HUES64 (cell line): Measurements from ENCODE around the gene SLC38A10.

Source experiments
- H3K27ac ChIP-seq: 2 replicates; pipeline ENCODE4 v1.7.0; 2013; ENCODE audit warnings: low read depth, low read length, inconsistent platforms
- H3K27me3 ChIP-seq: 2 replicates; pipeline ENCODE4 v1.6.1; 2013; ENCODE audit warnings: mild to moderate bottlenecking, low read length; ENCODE audit not compliant: insufficient read depth
- H3K36me3 ChIP-seq: 2 replicates; pipeline ENCODE4 v1.6.1; 2013; ENCODE audit warnings: mild to moderate bottlenecking, low read length; ENCODE audit not compliant: insufficient read depth
- H3K4me1 ChIP-seq: 2 replicates; pipeline ENCODE4 v1.6.1; 2013; ENCODE audit warnings: mild to moderate bottlenecking, low read length, moderate library complexity; ENCODE audit not compliant: insufficient read depth
- H3K4me3 ChIP-seq: 2 replicates; pipeline ENCODE4 v1.5.1; 2013; ENCODE audit warnings: mild to moderate bottlenecking, low read length, moderate library complexity
- H3K9ac ChIP-seq: 2 replicates; pipeline ENCODE4 v1.6.1; 2013; ENCODE audit warnings: mild to moderate bottlenecking, low read depth, low read length
- H3K9me3 ChIP-seq: 2 replicates; pipeline ENCODE4 v1.6.1; 2013; ENCODE audit warnings: low read depth, low read length; ENCODE audit not compliant: insufficient read depth
- WGBS: fragments of 150-250, 120-280 bp; methylation state at CpG from one replicate; pipeline ENCODE4 v1.1.7; 2013; ENCODE audit warnings: missing lambda C conversion rate; 5-methylcytosine and 5-hydroxymethylcytosine counted together

The SLC38A10 gene

GRCh38 chr17:81271226-81271625 lies 23.9 kb downstream of the SLC38A10 start:
- Histone ChIP-seq H3K36me3 (peaks cover 31% of the 10 kb centered on the region), H3K9ac (no peak overlapping the region)

GRCh38 chr17:81270279-81270678 lies 24.8 kb downstream of the SLC38A10 start:
- Histone ChIP-seq H3K4me1 (no peaks in the 10 kb centered on the region), H3K4me3 (no peak overlapping the region), H3K27ac (no peak overlapping the region), H3K36me3 (peaks cover 31% of the 10 kb centered on the region), H3K9me3 (no peaks in the 10 kb centered on the region), H3K27me3 (no peaks in the 10 kb centered on the region), H3K9ac (no peak overlapping the region)
- WGBS = 95% methylated on average over 18 of the region's 18 CpGs

More at GRCh38 chr17:81271226-81271625, 23.9 kb downstream of the SLC38A10 start:
- Histone ChIP-seq H3K9me3 (no peaks in the 10 kb centered on the region), H3K27me3 (no peaks in the 10 kb centered on the region), H3K4me1 (no peaks in the 10 kb centered on the region), H3K4me3 (no peak overlapping the region), H3K27ac (no peak overlapping the region)
- 93% methylated on average over 12 of the region's 12 CpGs for WGBS

- peaks cover 26% of the 10 kb centered on the region for H3K36me3 ChIP-seq
- no peak overlapping the region for H3K9ac ChIP-seq
- WGBS = 92% methylated on average over 6 of the region's 6 CpGs
- H3K4me3 ChIP-seq = no peak overlapping the region
- H3K4me1 ChIP-seq = no peaks in the 10 kb centered on the region
- no peak overlapping the region for H3K27ac ChIP-seq
- H3K27me3 ChIP-seq = no peaks in the 10 kb centered on the region
- no peaks in the 10 kb centered on the region for H3K9me3 ChIP-seq
These were observed 27.6 kb downstream of the SLC38A10 start for GRCh38 chr17:81267390-81268067.

GRCh38 chr17:81265576-81265975 lies 29.5 kb downstream of the SLC38A10 start:
- 94% methylated on average over 22 of the region's 22 CpGs for WGBS
- H3K9me3 ChIP-seq = no peaks in the 10 kb centered on the region
- no peaks in the 10 kb centered on the region for H3K27me3 ChIP-seq
- H3K4me1 ChIP-seq = no peaks in the 10 kb centered on the region
- H3K36me3 ChIP-seq = peaks cover 28% of the 10 kb centered on the region
- H3K9ac ChIP-seq = no peak overlapping the region
- H3K27ac ChIP-seq = no peak overlapping the region
- no peak overlapping the region for H3K4me3 ChIP-seq

- Histone ChIP-seq H3K36me3 (peaks cover 28% of the 10 kb centered on the region), H3K27me3 (no peaks in the 10 kb centered on the region), H3K9ac (no peak overlapping the region), H3K4me1 (no peaks in the 10 kb centered on the region), H3K9me3 (no peaks in the 10 kb centered on the region), H3K27ac (no peak overlapping the region), H3K4me3 (no peak overlapping the region)
- 94% methylated on average over 12 of the region's 12 CpGs for WGBS
These were observed 30.5 kb downstream of the SLC38A10 start for GRCh38 chr17:81264640-81265039.

- H3K27me3 ChIP-seq = no peaks in the 10 kb centered on the region
- H3K36me3 ChIP-seq = peaks cover 28% of the 10 kb centered on the region
- H3K27ac ChIP-seq = no peak overlapping the region
- H3K4me3 ChIP-seq = no peak overlapping the region
- H3K4me1 ChIP-seq = no peaks in the 10 kb centered on the region
- H3K9ac ChIP-seq = no peak overlapping the region
- H3K9me3 ChIP-seq = no peaks in the 10 kb centered on the region
- 95% methylated on average over 40 of the region's 40 CpGs for WGBS
These were observed 31.5 kb downstream of the SLC38A10 start for GRCh38 chr17:81263371-81264181.

- Histone ChIP-seq H3K36me3 (peaks cover 26% of the 10 kb centered on the region), H3K27me3 (no peaks in the 10 kb centered on the region), H3K9me3 (no peaks in the 10 kb centered on the region), H3K4me3 (no peak overlapping the region), H3K9ac (no peak overlapping the region), H3K4me1 (no peaks in the 10 kb centered on the region), H3K27ac (no peak overlapping the region)
- 95% methylated on average over 36 of the region's 36 CpGs for WGBS
These were observed 33.3 kb downstream of the SLC38A10 start for GRCh38 chr17:81261582-81262336.

- no peaks in the 10 kb centered on the region for H3K9me3 ChIP-seq
- H3K9ac ChIP-seq = no peak overlapping the region
- peaks cover 26% of the 10 kb centered on the region for H3K36me3 ChIP-seq
- no peak overlapping the region for H3K4me3 ChIP-seq
- WGBS = 94% methylated on average over 18 of the region's 18 CpGs
- H3K27ac ChIP-seq = no peak overlapping the region
- H3K4me1 ChIP-seq = no peaks in the 10 kb centered on the region
- H3K27me3 ChIP-seq = no peaks in the 10 kb centered on the region
These were observed 34.0 kb downstream of the SLC38A10 start for GRCh38 chr17:81261096-81261495.

- Histone ChIP-seq H3K9me3 (no peaks in the 10 kb centered on the region), H3K36me3 (peaks cover 26% of the 10 kb centered on the region), H3K27me3 (no peaks in the 10 kb centered on the region), H3K4me3 (no peak overlapping the region), H3K27ac (no peak overlapping the region), H3K9ac (no peak overlapping the region), H3K4me1 (no peaks in the 10 kb centered on the region)
- 96% methylated on average over 19 of the region's 19 CpGs for WGBS
These were observed 34.5 kb downstream of the SLC38A10 start for GRCh38 chr17:81260641-81261040.

- no peak overlapping the region for H3K9ac ChIP-seq
- H3K36me3 ChIP-seq = peaks cover 23% of the 10 kb centered on the region
- no peaks in the 10 kb centered on the region for H3K9me3 ChIP-seq
- no peak overlapping the region for H3K4me3 ChIP-seq
- no peak overlapping the region for H3K27ac ChIP-seq
- H3K4me1 ChIP-seq = no peaks in the 10 kb centered on the region
- H3K27me3 ChIP-seq = no peaks in the 10 kb centered on the region
- WGBS = 95% methylated on average over 17 of the region's 17 CpGs
These were observed 34.9 kb downstream of the SLC38A10 start for GRCh38 chr17:81260171-81260570.

- H3K27me3 ChIP-seq = no peaks in the 10 kb centered on the region
- whole genome bisulfite sequencing = 92% methylated on average over 23 of the region's 23 CpGs
These were observed 36.0 kb downstream of the SLC38A10 start for GRCh38 chr17:81259058-81259605.

More at GRCh38 chr17:81259058-81259605, 36.0 kb downstream of the SLC38A10 start:
- no peak overlapping the region for H3K9ac ChIP-seq
- H3K36me3 ChIP-seq = peaks cover 23% of the 10 kb centered on the region
- no peaks in the 10 kb centered on the region for H3K4me1 ChIP-seq
- H3K4me3 ChIP-seq = no peak overlapping the region
- H3K27ac ChIP-seq = no peak overlapping the region
- H3K9me3 ChIP-seq = no peaks in the 10 kb centered on the region
